HS-27A (cell line): Measurements from ENCODE around the gene SELENOK.

Experiments
- DNase-seq: peaks from one replicate; pipeline ENCODE4 v3.0.0-alpha.2; 2012; ENCODE audit warnings: low read depth, missing footprints

Gene SELENOK

DNA sequence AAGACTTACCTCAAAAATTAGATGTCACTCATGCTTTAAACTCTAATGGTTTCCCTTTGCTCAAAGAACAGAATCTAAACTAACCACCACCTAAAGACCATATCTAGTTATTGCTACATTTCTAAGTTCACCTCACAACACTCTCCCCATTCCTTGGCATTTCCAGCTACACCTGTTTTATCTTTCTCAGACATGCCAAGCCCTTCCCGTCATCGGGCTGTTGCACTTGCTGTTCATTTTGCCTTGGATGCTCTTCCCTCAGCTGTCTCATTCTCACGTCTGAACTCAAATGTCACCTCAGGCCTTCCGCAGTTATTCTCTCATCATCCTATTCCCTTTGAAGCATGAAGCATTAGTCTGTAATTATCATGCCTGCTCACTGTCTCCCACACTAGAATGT, 8.7 kb downstream of the SELENOK start:
- DNase-seq, result no peak

DNA sequence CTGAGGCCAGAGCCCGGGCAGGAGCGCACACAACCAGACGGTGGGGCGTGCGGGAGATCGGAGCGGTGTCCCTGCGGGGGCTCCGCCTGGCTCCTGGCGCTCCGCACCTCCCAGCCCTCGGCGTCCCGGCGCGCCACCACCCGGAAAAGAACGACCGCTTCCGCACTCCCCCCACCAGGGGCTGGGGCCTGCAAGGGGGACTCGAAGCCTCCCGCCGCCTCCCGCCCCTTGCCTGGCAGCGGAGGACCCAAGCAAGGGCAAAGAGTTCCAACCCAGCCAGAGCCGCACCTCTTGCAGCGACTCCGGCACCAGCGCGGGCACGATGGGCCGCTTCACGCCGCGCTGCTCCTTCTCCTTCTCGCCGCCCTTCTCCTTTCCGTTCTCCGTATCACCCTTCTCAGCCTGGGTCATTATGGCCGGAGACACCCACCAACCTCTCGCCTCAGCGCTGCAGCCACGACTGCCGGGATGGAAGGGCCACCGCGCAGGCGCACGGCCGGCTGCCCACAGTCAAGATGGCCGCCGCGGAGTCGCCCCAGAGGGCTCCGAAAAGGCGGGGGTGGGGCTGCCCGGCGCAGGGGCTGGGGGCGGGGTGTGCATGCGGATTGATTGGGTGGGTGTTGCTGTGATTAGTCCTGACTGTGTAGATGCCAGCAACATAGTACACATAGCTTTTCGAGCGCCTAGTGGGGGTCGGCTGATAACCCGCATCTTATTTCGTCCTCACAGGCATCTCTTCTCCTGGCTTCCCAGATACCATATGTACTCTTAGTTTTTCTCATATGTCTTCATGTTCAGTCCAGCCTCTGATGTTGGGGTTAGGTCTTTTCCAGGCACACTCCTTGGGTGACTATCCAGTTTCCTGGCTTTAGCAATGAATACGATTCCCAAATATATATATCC, 9.7 kb downstream of the SELENOK start, which contains the start of gene ACTR8:
TSS of gene ACTR8 (minus strand) at position 462 of the 903 bp plus-strand sequence. CDS start at position 411, 51 bp downstream.
- DNase-seq, result peak; percentile 61

DNA sequence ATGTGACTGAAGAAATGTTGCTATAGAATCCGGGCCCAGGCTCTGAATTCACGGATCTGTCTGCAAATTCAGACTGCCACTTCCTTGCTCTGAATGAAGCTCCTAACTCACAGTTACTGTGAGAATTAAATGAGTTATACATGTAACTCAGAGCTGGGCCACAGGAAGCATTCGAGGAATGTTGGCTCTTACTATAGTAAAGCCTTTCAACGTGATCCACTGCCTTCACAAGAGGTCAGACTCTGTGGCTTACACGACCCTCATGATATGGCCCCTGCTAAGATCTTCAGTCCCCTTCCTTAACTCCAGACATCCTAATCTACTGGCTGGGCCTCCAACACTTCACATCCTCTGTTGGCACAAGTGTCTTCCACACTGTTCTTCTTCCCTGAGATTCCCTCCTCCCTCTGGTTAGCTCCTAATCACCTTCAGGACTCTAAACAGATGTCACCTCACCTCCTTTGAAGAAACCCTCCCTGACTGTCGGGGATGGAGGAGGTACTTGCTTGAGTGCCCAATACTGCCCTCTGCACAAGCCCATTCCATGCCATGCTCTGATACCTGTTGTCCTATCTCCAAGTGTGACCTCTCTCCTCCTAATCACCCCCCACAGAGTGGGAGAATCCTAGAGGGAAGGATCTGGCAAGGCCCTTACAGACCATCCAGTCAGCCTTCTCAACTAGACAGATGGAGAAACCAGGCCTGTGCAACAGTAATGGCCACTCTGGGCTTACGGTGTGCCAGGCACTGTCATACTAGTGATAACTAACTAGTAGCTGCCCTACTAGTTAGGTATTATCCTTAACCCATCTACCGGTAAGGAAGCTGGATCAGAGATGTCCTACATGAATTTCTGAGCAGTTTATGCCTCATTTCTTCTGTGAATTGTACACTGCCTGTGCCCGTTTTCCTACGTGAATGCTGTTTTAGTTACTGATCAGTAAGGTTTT, 11.0 kb downstream of the SELENOK start:
- no peak for DNase-seq

DNA sequence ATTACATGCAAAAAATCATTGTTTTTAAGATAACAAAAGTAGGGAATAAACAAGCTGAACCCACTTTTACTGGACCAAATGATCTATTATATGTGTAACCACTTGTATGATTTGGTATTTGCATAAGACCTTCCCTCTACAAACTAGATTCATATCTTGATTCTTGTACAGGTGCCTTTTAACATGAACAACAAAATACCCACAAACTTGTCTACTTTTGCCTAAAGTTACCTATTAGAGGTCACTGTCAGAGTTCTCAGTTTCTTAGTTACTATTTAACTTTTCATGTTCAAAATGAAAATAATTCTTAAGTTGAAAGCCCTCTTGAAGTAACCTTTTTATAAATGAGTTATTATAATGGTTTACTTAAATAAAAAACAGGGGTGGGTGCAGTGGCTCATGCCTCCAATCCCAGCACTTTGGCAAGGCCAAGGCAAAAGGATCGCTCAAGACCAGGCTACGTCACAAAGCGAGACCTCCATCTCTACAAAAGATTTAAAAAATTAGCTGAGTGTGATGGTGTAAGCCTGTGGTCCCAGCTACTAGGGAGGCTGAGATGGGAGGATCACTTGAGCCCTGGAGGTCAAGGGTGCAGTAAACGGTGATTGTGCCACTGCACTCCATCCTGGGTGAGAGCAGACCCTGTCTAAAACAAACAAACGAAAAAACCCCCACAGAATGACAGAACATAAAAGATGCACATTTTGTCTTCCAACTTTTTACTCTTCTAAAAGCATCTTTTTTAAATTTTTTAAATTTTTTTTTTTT, 25.7 kb downstream of the SELENOK start:
- no peak for DNase-seq

GRCh38 chr3:53863145-53863544, 28.5 kb downstream of the SELENOK start:
- no peak for DNase-seq

- DNase-seq, result no peak
These were observed 29.4 kb downstream of the SELENOK start for GRCh38 chr3:53862241-53862640.

DNA sequence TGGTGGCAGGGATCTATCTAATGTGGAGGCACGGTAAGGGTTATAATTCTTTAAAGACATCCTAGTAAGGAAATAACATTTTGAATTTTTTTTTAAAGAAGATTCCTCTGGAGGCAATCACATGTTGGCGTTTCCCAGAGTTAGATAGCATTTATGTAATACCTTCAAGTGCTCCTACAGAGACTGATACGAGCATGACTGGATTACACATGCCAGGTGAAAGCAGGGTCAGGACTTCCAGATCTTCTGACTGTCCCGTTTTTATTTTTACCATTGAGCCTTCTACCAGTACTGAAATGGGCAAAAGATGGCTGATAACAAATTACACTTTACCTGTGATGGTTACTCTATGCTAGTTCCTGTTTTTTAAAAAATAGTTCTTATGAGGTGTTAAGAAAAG, 31.5 kb downstream of the SELENOK start:
- no peak for DNase-seq

DNA sequence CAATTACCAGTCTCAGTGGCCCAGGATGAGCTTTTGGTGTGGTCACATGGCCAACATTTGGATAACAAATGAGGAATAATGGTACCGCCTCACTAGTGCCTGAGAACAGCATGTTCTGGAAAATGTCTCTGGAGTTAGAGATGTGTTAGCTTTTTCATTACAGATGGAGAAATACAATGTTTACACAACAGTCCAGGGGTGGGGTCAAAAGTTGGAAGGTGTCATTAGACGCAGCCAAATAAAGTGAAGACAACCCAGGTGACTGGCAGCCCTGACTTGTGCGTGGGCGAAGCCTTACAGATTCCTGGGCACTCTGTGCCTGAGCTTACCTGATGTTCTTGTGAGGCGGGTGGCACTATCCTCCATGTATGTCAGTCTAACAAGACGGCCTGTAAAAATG, 32.5 kb downstream of the SELENOK start:
- DNase-seq, result no peak

GRCh38 chr3:53858096-53858741, 33.4 kb downstream of the SELENOK start:
- DNase-seq, result no peak

- DNase-seq, result no peak
These were observed 34.7 kb downstream of the SELENOK start for GRCh38 chr3:53856964-53857363.

DNA sequence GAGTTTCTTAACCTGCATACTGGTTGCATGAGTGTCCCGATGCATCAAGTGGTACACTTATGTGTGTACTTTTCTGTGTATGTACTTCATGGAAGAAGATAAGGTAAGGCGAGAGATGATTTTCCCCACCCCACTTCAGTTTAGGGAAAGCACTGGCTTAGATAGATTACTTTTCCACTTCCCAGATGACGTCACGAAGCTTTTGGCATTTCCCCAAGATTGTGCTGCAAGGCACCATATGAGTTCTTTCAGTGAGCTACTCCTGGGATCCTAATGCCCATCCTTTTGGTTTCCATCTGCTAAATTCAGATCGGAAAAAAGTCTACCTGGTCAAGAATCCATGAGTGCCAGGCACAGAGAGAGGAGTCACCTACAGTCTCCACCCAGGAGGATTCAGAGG, 40.8 kb downstream of the SELENOK start:
- no peak for DNase-seq

GRCh38 chr3:53849916-53850315, 41.7 kb downstream of the SELENOK start:
- no peak for DNase-seq

DNA sequence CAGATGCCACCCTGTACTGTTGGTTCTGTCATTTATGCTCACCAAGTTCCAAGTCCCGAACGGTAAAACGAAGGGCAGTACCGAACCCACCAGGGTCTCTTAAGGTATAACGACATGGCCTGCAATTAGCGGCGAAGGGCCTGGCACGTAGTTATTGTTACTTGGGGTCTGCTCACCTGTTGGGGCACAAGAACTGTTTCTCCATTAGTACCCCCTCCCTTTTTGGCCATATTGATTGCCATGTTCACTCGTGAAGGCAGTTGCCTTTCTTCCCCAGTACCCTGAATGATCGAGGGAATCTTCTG, 44.9 kb downstream of the SELENOK start:
- no peak for DNase-seq

GRCh38 chr3:53846134-53846850, 45.4 kb downstream of the SELENOK start, which contains the start of the genes CHDH and IL17RB:
Gene CHDH, minus strand, starts transcription at chr3:53846419. Its CDS starts 22,411 bp downstream, at chr3:53824008.
Gene IL17RB, plus strand, starts transcription at chr3:53846568. Its CDS starts 21 bp downstream, at chr3:53846589.
- DNase-seq, result no peak

DNA sequence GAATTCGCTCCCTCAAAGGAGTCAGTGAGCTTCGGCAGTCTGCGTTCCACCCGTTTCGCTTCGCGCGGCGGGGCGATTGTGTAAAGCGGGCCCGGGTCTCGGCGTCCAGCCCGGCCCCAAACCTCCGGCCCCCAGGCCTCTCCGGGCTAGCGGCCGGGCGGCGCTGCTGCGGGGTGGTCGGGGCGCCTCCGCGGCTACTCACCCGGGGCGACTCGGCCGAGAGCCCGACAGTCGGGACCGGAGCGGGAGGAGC, 45.9 kb downstream of the SELENOK start:
- no peak for DNase-seq

- DNase-seq, result no peak
These were observed 46.4 kb downstream of the SELENOK start for GRCh38 chr3:53845103-53845880.

DNA sequence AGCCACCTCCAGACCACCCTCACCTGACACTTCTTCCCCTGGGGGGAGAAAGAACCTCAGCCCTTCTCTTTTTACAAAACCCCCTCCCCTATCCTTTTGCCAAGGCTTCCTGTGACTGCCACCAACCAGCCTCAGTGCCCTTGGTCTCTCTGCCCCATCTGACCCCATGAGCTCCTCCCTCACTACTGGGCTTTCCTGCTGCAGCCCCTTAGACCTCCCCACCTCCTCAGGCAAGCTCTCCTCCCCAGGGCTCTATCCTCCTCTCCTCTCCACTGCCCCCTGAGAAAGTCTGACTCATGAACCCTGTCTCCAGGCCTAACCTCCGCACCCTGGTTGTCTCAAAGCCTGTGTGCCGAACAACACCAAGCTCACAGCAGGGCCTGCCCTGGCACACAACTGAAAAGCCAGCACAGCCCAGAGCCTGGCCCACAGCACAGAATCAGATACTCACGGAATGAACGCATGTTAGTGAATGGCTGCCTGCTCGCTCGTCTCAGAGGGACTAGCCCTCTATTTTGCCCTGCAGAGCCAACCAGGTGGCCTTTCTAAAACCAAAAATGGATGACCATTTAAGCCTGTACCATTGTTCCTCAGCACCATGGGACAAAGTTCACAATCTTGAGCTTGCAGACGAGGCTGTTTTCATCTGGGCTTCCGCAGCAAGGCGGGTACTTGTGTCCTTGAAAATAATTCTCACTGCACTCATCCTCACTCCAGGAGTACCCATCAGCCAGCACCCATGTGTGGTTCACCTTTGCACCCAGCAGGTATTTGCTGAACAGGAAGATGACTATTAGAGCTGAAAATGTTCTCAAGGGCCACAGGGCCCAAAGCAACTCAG, 47.2 kb downstream of the SELENOK start:
- no peak for DNase-seq

- DNase-seq, result no peak
These were observed 48.2 kb downstream of the SELENOK start for GRCh38 chr3:53843195-53844177.
